Caki2 (cell line): ENCODE results near the gene ZNF581. TPM values are rescaled to one million over a fixed set of nuclear protein-coding genes. Genes with fewer than 3 reads are reported as not detected.

Source experiments
- DNase-seq: peaks from one replicate; pipeline ENCODE4 v3.0.0-alpha.2; 2015; ENCODE audit warnings: low read depth
- in situ Hi-C: cut with HindIII; loops from 2 replicates; pipeline ENCODE4 v1.10.0; 2016; ENCODE audit warnings: low sequenced_read_pairs, low pct_unique_long_range_greater_than_20kb, mixed read lengths
- total RNA-seq: library from RNA; depleted of rRNA; stranded (reverse); fragments of >200 nt; shearing (Covaris generic); gene quantifications from 2 replicates; pipeline ENCODE4 v1.2.3, GENCODE V29; 2014; ENCODE audit warnings: low replicate concordance

Gene ZNF581
- total RNA-seq, 1 experiment from 2014 or later: 23.3 TPM

GRCh38 chr19:55622242-55622969 lies 21.0 kb upstream of the ZNF581 start:
- in situ Hi-C loops: loop anchor here (10.0 kb wide), 1 partner anchor 448 kb away; no protein-coding TSS in a partner anchor
- DNase-seq: no peak

- in situ Hi-C loops: loop anchor here (10.0 kb wide), 1 partner anchor 448 kb away; no protein-coding TSS in a partner anchor
- no peak for DNase-seq
Measured at GRCh38 chr19:55623130-55623529, 20.3 kb upstream of the ZNF581 start.

- no peak for DNase-seq
- in situ Hi-C loops: loop anchor here (10.0 kb wide), 1 partner anchor 449 kb away; no protein-coding TSS in a partner anchor
Measured at GRCh38 chr19:55623561-55623960, 19.9 kb upstream of the ZNF581 start.

GRCh38 chr19:55624109-55625003 lies 19.1 kb upstream of the ZNF581 start, which contains the start of gene ZNF784:
TSS of gene ZNF784 (minus strand) at chr19:55624566. CDS start at chr19:55624561, 5 bp downstream.
- DNase-seq: peak; percentile 82
- in situ Hi-C loops: loop anchor here (10.0 kb wide), 1 partner anchor 450 kb away; no protein-coding TSS in a partner anchor

- DNase-seq: no peak
- in situ Hi-C loops: loop anchor here (10.0 kb wide), 1 partner anchor 450 kb away; no protein-coding TSS in a partner anchor
Measured at GRCh38 chr19:55625004-55625326, 18.5 kb upstream of the ZNF581 start.

GRCh38 chr19:55626350-55626749 lies 17.1 kb upstream of the ZNF581 start:
- no peak for DNase-seq
- in situ Hi-C loops: loop anchor here (10.0 kb wide), 1 partner anchor 452 kb away; no protein-coding TSS in a partner anchor

- in situ Hi-C loops: no loop called here
- DNase-seq: peak; percentile 84
Measured at GRCh38 chr19:55632463-55632834, 11.0 kb upstream of the ZNF581 start.

- in situ Hi-C loops: no loop called here
Measured at GRCh38 chr19:55633861-55634260, 9.6 kb upstream of the ZNF581 start.

GRCh38 chr19:55635334-55635717 lies 8.1 kb upstream of the ZNF581 start:
- in situ Hi-C loops: no loop called here
- DNase-seq: no peak

More at GRCh38 chr19:55633861-55634260, 9.6 kb upstream of the ZNF581 start:
- DNase-seq: no peak

- in situ Hi-C loops: no loop called here
- DNase-seq: no peak
Measured at GRCh38 chr19:55635856-55636440, 7.5 kb upstream of the ZNF581 start.

GRCh38 chr19:55636723-55637122 lies 6.7 kb upstream of the ZNF581 start:
- in situ Hi-C loops: no loop called here
- DNase-seq: no peak

- in situ Hi-C loops: no loop called here
- DNase-seq: no peak
Measured at GRCh38 chr19:55637534-55637933, 5.9 kb upstream of the ZNF581 start.

- DNase-seq: no peak
- in situ Hi-C loops: no loop called here
Measured at GRCh38 chr19:55638864-55639359, 4.5 kb upstream of the ZNF581 start.

- in situ Hi-C loops: no loop called here
- DNase-seq: peak; percentile 44
Measured at GRCh38 chr19:55640043-55640576, 3.3 kb upstream of the ZNF581 start.

- peak; percentile 88 for DNase-seq
- in situ Hi-C loops: no loop called here
Measured at GRCh38 chr19:55640577-55641425, 2.6 kb upstream of the ZNF581 start, which contains the start of gene ZNF580. TSS of gene ZNF580 (plus strand) at chr19:55641002. CDS start at chr19:55642509, 1,507 bp downstream.

GRCh38 chr19:55641426-55642152 lies 1.9 kb upstream of the ZNF581 start:
- in situ Hi-C loops: no loop called here
- DNase-seq: no peak
